Measurements from ENCODE around the gene DCAKD. TPM values are rescaled to one million over a fixed set of nuclear protein-coding genes. Genes with fewer than 3 reads are reported as not detected.

DCAKD gene
- total RNA-seq, 4 donors from 2014 or later: 9.8 to 14.4 (median 12.3) TPM

GRCh38 chr17:45018514-45018847 is 33.0 kb downstream of the DCAKD start:
- Histone ChIP-seq H3K4me1 (peaks cover 16 to 17% of the 10 kb centered on the region in 2 donors), H3K27me3 (no peaks in the 10 kb centered on the region), H3K36me3 (no peaks in the 10 kb centered on the region), H3K4me3 (peak overlapping the region; percentile 55 to 74 (median 59)), H3K9me3 (no peaks in the 10 kb centered on the region), H3K27ac (peak overlapping the region in 3 of 4 donors; percentile 24 to 52 (median 35))
- in situ Hi-C loops (cut with MboI; ENCODE audit: low sequenced_read_pairs in 4 of 4) (loop anchor here in 2 of 4 donors (10.0 to 25.0 kb wide), 2 partner anchors 94 to 231 kb away; no protein-coding TSS in a partner anchor), intact Hi-C loops (cut with DNase I; ENCODE audit: low total_unique reads) (no loop called here)
- ATAC-seq: no peak
- DNase-seq: no peak
- TF ChIP-seq CTCF (IDR thresholded peaks at IDR 0.05 in 4 of 5, conservative IDR thresholded peaks at IDR 0.05 in 1 of 5): no peak

GRCh38 chr17:45016823-45017222 is 34.6 kb downstream of the DCAKD start:
- intact Hi-C loops (cut with DNase I; ENCODE audit: low total_unique reads): no loop called here

GRCh38 chr17:45016237-45016636 is 35.2 kb downstream of the DCAKD start:
- ATAC-seq (no peak), DNase-seq (no peak)
- H3K36me3 ChIP-seq: no peaks in the 10 kb centered on the region
- peaks cover 6 to 18% of the 10 kb centered on the region in 2 donors for H3K4me1 ChIP-seq
- H3K4me3 ChIP-seq: no peak overlapping the region
- intact Hi-C loops (cut with DNase I; ENCODE audit: low total_unique reads): no loop called here
- TF ChIP-seq POLR2A (IDR thresholded peaks at IDR 0.05): no peak
- TF ChIP-seq CTCF (IDR thresholded peaks at IDR 0.05 in 4 of 5, conservative IDR thresholded peaks at IDR 0.05 in 1 of 5): no peak
- in situ Hi-C loops (cut with MboI; ENCODE audit: low sequenced_read_pairs in 4 of 4): loop anchor here in 2 of 4 donors (10.0 to 25.0 kb wide), 2 partner anchors 91 to 229 kb away; no protein-coding TSS in a partner anchor
- no peaks in the 10 kb centered on the region for H3K27me3 ChIP-seq
- no peak overlapping the region for H3K27ac ChIP-seq
- no peaks in the 10 kb centered on the region for H3K9me3 ChIP-seq

More at GRCh38 chr17:45016823-45017222, 34.6 kb downstream of the DCAKD start:
- DNase-seq: no peak
- no peak for ATAC-seq
- Histone ChIP-seq H3K27me3 (no peaks in the 10 kb centered on the region), H3K4me3 (no peak overlapping the region), H3K9me3 (no peaks in the 10 kb centered on the region), H3K4me1 (peaks cover 11 to 24% of the 10 kb centered on the region in 2 donors), H3K36me3 (no peaks in the 10 kb centered on the region), H3K27ac (no peak overlapping the region)
- no peak for TF ChIP-seq POLR2A (IDR thresholded peaks at IDR 0.05)
- no peak for TF ChIP-seq CTCF (IDR thresholded peaks at IDR 0.05 in 4 of 5, conservative IDR thresholded peaks at IDR 0.05 in 1 of 5)
- in situ Hi-C loops (cut with MboI; ENCODE audit: low sequenced_read_pairs in 4 of 4): loop anchor here in 2 of 4 donors (10.0 to 25.0 kb wide), 2 partner anchors 92 to 230 kb away; no protein-coding TSS in a partner anchor

- DNase-seq (no peak), ATAC-seq (no peak)
- no peaks in the 10 kb centered on the region for H3K9me3 ChIP-seq
- peaks cover 0 to 9% of the 10 kb centered on the region in 2 donors for H3K4me1 ChIP-seq
- H3K4me3 ChIP-seq: no peak overlapping the region
- no peak overlapping the region for H3K27ac ChIP-seq
- in situ Hi-C loops (cut with MboI; ENCODE audit: low sequenced_read_pairs in 4 of 4): loop anchor here in 3 of 4 donors (5.0 to 25.0 kb wide), 3 partner anchors 86 to 226 kb away; no protein-coding TSS in a partner anchor
- no peaks in the 10 kb centered on the region for H3K27me3 ChIP-seq
- intact Hi-C loops (cut with DNase I; ENCODE audit: low total_unique reads): no loop called here
- no peaks in the 10 kb centered on the region for H3K36me3 ChIP-seq
- TF ChIP-seq CTCF (IDR thresholded peaks at IDR 0.05 in 4 of 5, conservative IDR thresholded peaks at IDR 0.05 in 1 of 5): no peak
- TF ChIP-seq POLR2A (IDR thresholded peaks at IDR 0.05): no peak
Observed at GRCh38 chr17:45013021-45013997, 38.1 kb downstream of the DCAKD start.
